Body of pancreas (tissue), 4 donors: ENCODE measurements around the gene SLC6A16. TPM values are rescaled to one million over a fixed set of nuclear protein-coding genes. Genes with fewer than 3 reads are reported as not detected.
A peak's percentile ranks its signal among the peaks of the same experiment; 100 is the strongest.

ENCODE experiments used
- ATAC-seq: fragments of 150-250 bp; one replicate; pipeline ENCODE4 v1.9.1; 2016
- DNase-seq, 4 donors: peaks; one replicate each; pipeline ENCODE4 v3.0.0-alpha.2; 2019
- H3K27ac ChIP-seq, 4 donors: fragments of 200-600 bp; sonication (generic); 1 replicate in 3 of 4; 2 replicates in 1 of 4; pipeline versions ENCODE4 v1.5.1 to v1.6.1; 2016 to 2019; ENCODE audit warnings: mild to moderate bottlenecking in 1 of 4, mixed read lengths in 1 of 4, moderate library complexity in 1 of 4
- H3K27me3 ChIP-seq, 2 donors: fragments of 200-600 bp; sonication (generic); one replicate each; pipeline ENCODE4 v1.6.0; 2016; ENCODE audit warnings: mild to moderate bottlenecking in 1 of 2
- H3K36me3 ChIP-seq, 2 donors: fragments of 200-600 bp; sonication (generic); replicated peaks in 1 of 2; 2 replicates each; pipeline ENCODE4 v1.5.1; 2016; ENCODE audit warnings: low read depth in 2 of 2; ENCODE audit not compliant: insufficient read depth in 1 of 2
- H3K4me1 ChIP-seq: fragments of 200-600 bp; sonication (generic); one replicate; pipeline ENCODE4 v1.6.0; 2016
- H3K4me3 ChIP-seq, 2 donors: fragments of 200-600 bp; sonication (generic); 1 replicate in 1 of 2; 2 replicates in 1 of 2; pipeline ENCODE4 v1.5.1; 2016 to 2019
- H3K9me3 ChIP-seq, 3 donors: fragments of 200-600 bp; sonication (generic); 1 replicate in 2 of 3; 2 replicates in 1 of 3; pipeline ENCODE4 v1.5.1; 2016
- POLR2A ChIP-seq, 3 donors: fragments of 450-650 bp; IDR thresholded peaks; one replicate each; pipeline ENCODE4 v1.6.1; 2016; ENCODE audit warnings: antibody characterized with exemption in 3 of 3, mild to moderate bottlenecking in 2 of 3
- WGBS, 2 donors: methylation state at CpG; one replicate each; pipeline ENCODE4 v1.1.5; 2017; 5-methylcytosine and 5-hydroxymethylcytosine counted together
- intact Hi-C: fragments of 100-400 bp; cut with DNase I; formaldehyde crosslinking; loops from one replicate; pipeline ENCODE4 v1.15.1; 2023
- total RNA-seq, 2 donors: library from RNA; depleted of rRNA; stranded (reverse); fragments of >200 nt; gene quantifications; one replicate each; pipeline ENCODE4 v1.1.0, GENCODE V29; 2016
- TF ChIP-seq, protein P1 (sequence below), 7 experiments: fragments of 450-650 bp in 4 of 7; fragments of 200-600 bp in 3 of 7; sonication (generic) in 3 of 7; IDR thresholded peaks; one replicate each; pipeline ENCODE4 v1.5.1; 2016 to 2019; ENCODE audit warnings: antibody characterized with exemption in 7 of 7

Gene SLC6A16
- total RNA-seq, 2 donors from 2014 or later = 0.99 to 1.6 TPM

DNA sequence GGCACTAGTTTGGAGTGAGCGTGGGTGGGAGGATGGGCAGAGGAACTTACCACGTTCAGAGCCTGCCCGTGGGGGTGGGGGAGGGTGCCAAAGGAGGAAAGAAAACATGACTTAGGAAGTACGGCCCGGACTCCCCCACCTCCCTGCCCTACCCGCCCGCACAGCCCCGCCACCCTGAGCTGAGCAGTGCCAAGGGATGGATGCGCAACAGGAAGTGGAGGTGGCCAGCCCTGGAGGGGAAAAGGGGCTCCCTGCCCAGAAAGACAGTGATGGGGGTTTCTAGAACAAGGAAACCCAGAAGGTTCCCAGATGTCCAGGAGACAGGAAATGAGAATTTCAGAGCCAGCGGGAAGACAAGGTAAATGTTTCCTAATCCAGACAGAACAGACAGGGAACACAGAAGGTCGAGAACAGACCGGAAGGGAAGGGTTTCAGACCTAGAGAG, 30.9 kb upstream of the SLC6A16 start:
- Histone ChIP-seq H3K36me3 (peaks cover 0 to 5% of the 10 kb centered on the region in 2 donors), H3K27me3 (no peaks in the 10 kb centered on the region), H3K9me3 (no peaks in the 10 kb centered on the region), H3K4me3 (no peak overlapping the region), H3K4me1 (peaks cover under 1% of the 10 kb centered on the region), H3K27ac (peak overlapping the region in 2 of 4 donors; percentile 23 to 30)
- 56 to 62% methylated on average over 12 of the region's 12 CpGs for whole genome bisulfite sequencing, 2 donors
- intact Hi-C loops = no loop called here
- ATAC-seq (peak; percentile 18), DNase-seq (no peak)
- TF ChIP-seq POLR2A (IDR thresholded peaks at IDR 0.05) = no peak

DNA sequence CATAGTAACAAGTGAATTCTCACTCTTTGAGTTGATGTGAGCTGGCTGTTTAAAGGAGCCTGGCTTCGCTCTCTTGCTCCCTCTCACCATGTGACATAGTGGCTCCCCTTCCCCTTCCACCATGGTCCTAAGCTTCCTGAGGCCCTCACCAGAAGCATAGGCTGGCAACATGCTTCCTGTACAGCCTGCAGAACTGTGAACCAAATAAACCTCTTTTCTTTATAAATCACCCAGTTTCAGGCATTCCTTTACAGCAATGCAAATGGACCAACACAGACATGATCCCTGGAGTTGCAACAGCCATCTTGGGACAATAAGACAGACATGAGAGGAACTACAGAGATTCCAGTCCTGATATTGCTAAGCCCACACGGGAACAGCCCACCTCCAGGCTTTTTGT, 24.6 kb upstream of the SLC6A16 start:
- Histone ChIP-seq H3K27ac (no peak overlapping the region), H3K4me1 (peaks cover 14% of the 10 kb centered on the region), H3K36me3 (peaks cover 0 to 14% of the 10 kb centered on the region in 2 donors), H3K9me3 (no peaks in the 10 kb centered on the region), H3K4me3 (no peak overlapping the region), H3K27me3 (no peaks in the 10 kb centered on the region)
- ATAC-seq = no peak
- intact Hi-C loops = no loop called here
- DNase-seq = no peak
- WGBS, 2 donors = 91 to 93% methylated on average over 2 of the region's 2 CpGs
- TF ChIP-seq POLR2A (IDR thresholded peaks at IDR 0.05) = no peak
- TF ChIP-seq, protein P1, sequence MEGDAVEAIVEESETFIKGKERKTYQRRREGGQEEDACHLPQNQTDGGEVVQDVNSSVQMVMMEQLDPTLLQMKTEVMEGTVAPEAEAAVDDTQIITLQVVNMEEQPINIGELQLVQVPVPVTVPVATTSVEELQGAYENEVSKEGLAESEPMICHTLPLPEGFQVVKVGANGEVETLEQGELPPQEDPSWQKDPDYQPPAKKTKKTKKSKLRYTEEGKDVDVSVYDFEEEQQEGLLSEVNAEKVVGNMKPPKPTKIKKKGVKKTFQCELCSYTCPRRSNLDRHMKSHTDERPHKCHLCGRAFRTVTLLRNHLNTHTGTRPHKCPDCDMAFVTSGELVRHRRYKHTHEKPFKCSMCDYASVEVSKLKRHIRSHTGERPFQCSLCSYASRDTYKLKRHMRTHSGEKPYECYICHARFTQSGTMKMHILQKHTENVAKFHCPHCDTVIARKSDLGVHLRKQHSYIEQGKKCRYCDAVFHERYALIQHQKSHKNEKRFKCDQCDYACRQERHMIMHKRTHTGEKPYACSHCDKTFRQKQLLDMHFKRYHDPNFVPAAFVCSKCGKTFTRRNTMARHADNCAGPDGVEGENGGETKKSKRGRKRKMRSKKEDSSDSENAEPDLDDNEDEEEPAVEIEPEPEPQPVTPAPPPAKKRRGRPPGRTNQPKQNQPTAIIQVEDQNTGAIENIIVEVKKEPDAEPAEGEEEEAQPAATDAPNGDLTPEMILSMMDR (IDR thresholded peaks at IDR 0.05) = no peak

DNA sequence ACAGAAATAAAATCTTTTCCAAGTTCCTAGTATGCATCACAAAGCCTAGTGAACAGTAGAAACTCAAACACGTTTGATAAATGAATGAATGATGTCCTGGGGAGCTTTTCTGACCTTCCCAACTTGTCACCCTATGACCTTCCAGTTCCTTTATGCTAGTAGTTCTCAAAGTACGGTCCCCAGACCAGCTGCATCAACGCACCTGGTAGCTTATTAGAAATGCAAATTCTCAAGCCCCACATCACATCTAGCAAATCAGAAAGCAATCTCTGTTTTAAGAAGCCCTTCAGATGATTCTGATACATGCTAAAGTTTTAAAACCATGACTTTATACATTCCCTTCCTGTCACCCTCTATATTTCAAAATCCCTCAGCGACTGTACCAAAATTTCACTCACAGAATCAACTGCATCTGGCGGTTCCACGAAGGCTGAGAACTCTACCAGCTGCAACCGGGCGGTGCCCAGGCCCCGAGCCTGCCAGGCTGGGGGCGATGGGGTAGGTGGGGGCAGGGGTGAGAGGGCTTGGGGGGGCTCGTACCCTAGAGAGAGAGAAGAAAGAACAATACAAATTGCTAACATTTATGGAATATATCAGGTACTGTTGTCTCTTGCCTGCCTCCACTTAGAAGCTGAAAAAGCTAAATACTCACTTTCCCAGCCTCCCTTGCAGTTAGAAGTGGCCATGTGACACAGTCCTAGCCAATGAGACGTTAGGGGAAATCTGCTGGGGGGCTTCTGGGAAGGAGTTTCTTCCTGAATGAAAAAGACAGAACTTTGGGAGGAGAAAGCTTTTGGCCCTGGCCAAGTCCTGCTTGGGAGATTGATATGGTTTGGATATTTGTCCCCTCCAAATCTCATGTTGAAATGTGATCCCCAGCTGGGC, 23.6 kb upstream of the SLC6A16 start:
- Histone ChIP-seq H3K4me3 (no peak overlapping the region), H3K9me3 (no peaks in the 10 kb centered on the region), H3K27ac (peak overlapping the region; percentile 30 to 43 (median 38)), H3K36me3 (peaks cover 0 to 13% of the 10 kb centered on the region in 2 donors), H3K27me3 (no peaks in the 10 kb centered on the region), H3K4me1 (peaks cover 14% of the 10 kb centered on the region)
- TF ChIP-seq, protein P1 (IDR thresholded peaks at IDR 0.05) = no peak
- peak; percentile 61 for ATAC-seq
- intact Hi-C loops = no loop called here
- WGBS, 2 donors = 39 to 61% methylated on average over 11 to 12 of the region's 12 CpGs
- peak in 1 of 4 donors; percentile 58 for DNase-seq

DNA sequence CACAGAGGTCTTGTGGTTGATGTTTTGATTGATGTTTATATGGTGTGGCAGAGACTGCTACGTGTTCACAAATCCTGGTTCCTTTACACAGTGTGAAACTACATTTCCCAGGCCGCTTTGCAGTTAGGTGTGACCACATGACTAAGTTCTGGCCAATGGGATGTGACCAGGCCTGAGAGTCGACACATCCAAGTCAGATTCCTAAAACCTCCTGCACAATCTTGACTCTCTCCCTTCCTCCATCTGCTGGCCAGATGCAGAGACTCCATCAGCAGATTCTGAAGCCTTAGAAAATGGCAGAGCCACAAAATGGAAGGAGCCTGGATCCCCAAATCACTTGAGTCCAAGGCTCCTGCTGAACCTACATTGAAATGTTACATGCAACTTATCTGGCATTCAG, 22.8 kb upstream of the SLC6A16 start:
- Histone ChIP-seq H3K4me3 (no peak overlapping the region), H3K36me3 (peaks cover 0 to 13% of the 10 kb centered on the region in 2 donors), H3K27ac (peak overlapping the region in 2 of 4 donors; percentile 30 to 37), H3K27me3 (no peaks in the 10 kb centered on the region), H3K4me1 (peaks cover 14% of the 10 kb centered on the region), H3K9me3 (no peaks in the 10 kb centered on the region)
- peak in 3 of 4 donors; percentile 43 to 49 (median 46) for DNase-seq
- intact Hi-C loops = no loop called here
- TF ChIP-seq, protein P1 (IDR thresholded peaks at IDR 0.05) = no peak
- TF ChIP-seq POLR2A (IDR thresholded peaks at IDR 0.05) = no peak
- ATAC-seq = peak; percentile 66
- WGBS, 2 donors = 72% methylated on average over 3 of the region's 3 CpGs

DNA sequence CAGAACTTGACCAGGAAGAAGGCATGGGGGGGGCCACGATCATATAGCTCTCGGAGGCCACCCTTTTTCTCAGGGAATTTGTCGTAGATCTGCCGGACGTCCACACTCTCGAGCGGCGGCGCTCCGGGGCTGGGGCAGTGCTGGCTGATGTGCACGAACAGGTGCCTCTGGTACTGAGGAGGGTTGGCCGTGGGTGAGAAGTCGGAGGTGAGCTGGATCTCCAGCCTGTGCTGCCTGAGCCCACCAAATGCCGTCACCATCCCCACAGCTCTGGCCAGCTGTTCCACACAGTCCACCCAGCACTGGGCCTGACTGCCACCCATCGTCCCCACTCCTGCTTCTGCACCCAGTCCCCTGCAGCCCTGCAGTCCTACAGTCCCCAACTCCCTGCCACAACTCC, 22.2 kb upstream of the SLC6A16 start:
- no peak for ATAC-seq
- Histone ChIP-seq H3K27me3 (no peaks in the 10 kb centered on the region), H3K27ac (no peak overlapping the region), H3K4me1 (peaks cover 14% of the 10 kb centered on the region), H3K36me3 (peaks cover 0 to 13% of the 10 kb centered on the region in 2 donors), H3K9me3 (no peaks in the 10 kb centered on the region), H3K4me3 (no peak overlapping the region)
- no peak for TF ChIP-seq POLR2A (IDR thresholded peaks at IDR 0.05)
- TF ChIP-seq, protein P1 (IDR thresholded peaks at IDR 0.05) = no peak
- 95 to 96% methylated on average over 15 of the region's 15 CpGs for WGBS, 2 donors
- intact Hi-C loops = no loop called here
- DNase-seq = no peak
